B cell (primary cell): ENCODE measurements around the gene DIS3L2. TPM values are rescaled to one million over a fixed set of nuclear protein-coding genes. Genes with fewer than 3 reads are reported as not detected.

Source experiments
- ATAC-seq: fragments of 200-7000 bp; cut with Tn5 transposase; one replicate; pipeline ENCODE4 v1.10.0; 2021; ENCODE audit warnings: low read depth, mild to moderate bottlenecking, moderate number of reproducible peaks, moderate library complexity
- CTCF ChIA-PET: fragments of 350-600 bp; sonication (Branson Sonifier 250); formaldehyde crosslinking; loops from one replicate; lab custom pipeline; 2021; ENCODE audit warnings: antibody characterized with exemption, inconsistent platforms; lab: Charles Lee
- POLR2A ChIA-PET: fragments of 350-600 bp; sonication (Branson Sonifier 250); formaldehyde crosslinking; loops from one replicate; lab custom pipeline; 2021; ENCODE audit warnings: antibody characterized with exemption; lab: Charles Lee
- DNase-seq: peaks from one replicate; pipeline ENCODE4 v3.0.0; 2013
- H2AFZ ChIP-seq: 2 replicates; pipeline ENCODE4 v1.6.1; 2012; ENCODE audit warnings: mild to moderate bottlenecking, low read depth, low read length; ENCODE audit not compliant: insufficient read depth, poor library complexity, severe bottlenecking
- H3K27ac ChIP-seq, 2 donors: 1 replicate in 1 of 2; 2 replicates in 1 of 2; pipeline ENCODE4 v1.5.1; 2012 to 2013; ENCODE audit warnings: low read length in 2 of 2, mild to moderate bottlenecking in 2 of 2, moderate library complexity in 1 of 2
- H3K27me3 ChIP-seq, 4 experiments: fragments of 200-600 bp in 1 of 4; sonication (generic) in 1 of 4; replicated peaks in 1 of 4; 1 replicate in 2 of 4; 2 replicates in 2 of 4; pipeline versions ENCODE4 v1.6.1 to v1.7.0; 2013 to 2016; ENCODE audit warnings: low read length in 3 of 4, mild to moderate bottlenecking in 2 of 4, mixed read lengths in 1 of 4, moderate library complexity in 1 of 4; ENCODE audit not compliant: insufficient read depth in 4 of 4, control insufficient read depth in 3 of 4; ENCODE audit errors: control extremely low read depth in 1 of 4
- H3K36me3 ChIP-seq, 2 experiments: replicated peaks in 1 of 2; 1 replicate in 1 of 2; 2 replicates in 1 of 2; pipeline versions ENCODE4 v1.6.1 to v1.7.1; 2013; ENCODE audit warnings: low read length in 1 of 2; ENCODE audit not compliant: insufficient read depth in 2 of 2, control insufficient read depth in 1 of 2; ENCODE audit errors: control extremely low read depth in 1 of 2, extremely low read depth in 1 of 2
- H3K4me1 ChIP-seq, 2 donors: fragments of 200-600 bp in 1 of 2; sonication (generic) in 1 of 2; 1 replicate in 1 of 2; 2 replicates in 1 of 2; pipeline versions ENCODE4 v1.5.1 to v1.6.1; 2013 to 2017; ENCODE audit warnings: low read length in 2 of 2; ENCODE audit not compliant: control insufficient read depth in 2 of 2, insufficient read depth in 2 of 2
- H3K4me2 ChIP-seq: replicated peaks from 2 replicates; pipeline ENCODE3; 2012; ENCODE audit warnings: mild to moderate bottlenecking, low read depth, low read length; ENCODE audit not compliant: poor library complexity, severe bottlenecking
- H3K4me3 ChIP-seq, 5 experiments: fragments of 200-600 bp in 1 of 5; sonication (generic) in 1 of 5; 1 replicate in 3 of 5; 2 replicates in 2 of 5; pipeline versions ENCODE4 v1.5.1 to v1.7.0; 2011 to 2016; ENCODE audit warnings: low read length in 4 of 5, mild to moderate bottlenecking in 4 of 5, low read depth in 2 of 5, control low read depth in 1 of 5, moderate library complexity in 1 of 5; ENCODE audit not compliant: insufficient read depth in 1 of 5; ENCODE audit errors: control extremely low read depth in 1 of 5, extremely low read depth in 1 of 5
- H3K79me2 ChIP-seq: fragments of 200-600 bp; sonication (generic); one replicate; pipeline ENCODE4 v1.6.0; 2016; ENCODE audit warnings: low read length; ENCODE audit not compliant: control insufficient read depth, insufficient read depth
- H3K9ac ChIP-seq: fragments of 200-600 bp; sonication (generic); 2 replicates; pipeline ENCODE4 v1.6.1; 2017; ENCODE audit warnings: mild to moderate bottlenecking, low read length, moderate library complexity
- H3K9me3 ChIP-seq, 3 donors: one replicate each; pipeline versions ENCODE4 v1.6.1 to v1.7.1; 2013; ENCODE audit warnings: low read length in 2 of 3; ENCODE audit not compliant: control insufficient read depth in 2 of 3, insufficient read depth in 1 of 3; ENCODE audit errors: control extremely low read depth in 1 of 3
- H4K20me1 ChIP-seq: 2 replicates; pipeline ENCODE4 v1.6.0; 2012; ENCODE audit warnings: mild to moderate bottlenecking, low read length; ENCODE audit not compliant: insufficient read depth, control insufficient read depth, poor library complexity, severe bottlenecking
- H3K27ac Mint-ChIP-seq: one replicate; pipeline ENCODE4 v1.8.0; 2021; ENCODE audit warnings: mixed read lengths
- H3K27me3 Mint-ChIP-seq: one replicate; pipeline ENCODE4 v1.8.0; 2021; ENCODE audit warnings: mixed read lengths
- H3K4me1 Mint-ChIP-seq: one replicate; pipeline ENCODE4 v1.8.0; 2021; ENCODE audit warnings: mixed read lengths
- H3K4me3 Mint-ChIP-seq: one replicate; pipeline ENCODE4 v1.8.0; 2021; ENCODE audit warnings: mixed read lengths
- H3K9me3 Mint-ChIP-seq: one replicate; pipeline ENCODE4 v1.8.0; 2022; ENCODE audit warnings: mixed read lengths; ENCODE audit not compliant: insufficient read depth
- CTCF ChIP-seq: fragments of 200-600 bp; IDR thresholded peaks from one replicate; pipeline ENCODE4 v1.8.0; 2022; ENCODE audit warnings: antibody characterized with exemption, mild to moderate bottlenecking
- EZH2 ChIP-seq: IDR thresholded peaks from 2 replicates; pipeline ENCODE4 v1.6.1; 2012; ENCODE audit warnings: borderline replicate concordance, low read depth, mild to moderate bottlenecking, moderate library complexity, low read length; ENCODE audit not compliant: insufficient read depth, poor library complexity, severe bottlenecking
- WGBS: methylation state at CpG from one replicate; pipeline ENCODE4 v1.1.5; 2013; ENCODE audit warnings: missing lambda C conversion rate; ENCODE audit not compliant: insufficient coverage; 5-methylcytosine and 5-hydroxymethylcytosine counted together
- intact Hi-C: fragments of 100-400 bp; cut with micrococcal nuclease; formaldehyde crosslinking; loops from one replicate; pipeline ENCODE4 v1.10.0; 2022
- polyA plus RNA-seq: library from polyadenylated mRNA; depleted of rRNA; stranded (reverse); fragments of >200 nt; gene quantifications from 2 replicates; pipeline ENCODE4 v1.2.3, GENCODE V29; 2012
- total RNA-seq, 2 donors: library from RNA; stranded (reverse); fragments of 120-200 nt in 1 of 2; gene quantifications; 1 replicate in 1 of 2; 2 replicates in 1 of 2; pipeline versions ENCODE4 v1.2.3 to v1.2.4, GENCODE V29; 2013 to 2022

The DIS3L2 gene
- total and polyA plus RNA-seq, 2 donors (not counting 1 experiment from before 2014, with no cell fraction given), result 34.5 to 70.1 TPM

- H4K20me1 ChIP-seq, result no peaks in the 10 kb centered on the region
Observed at GRCh38 chr2:232219496-232219870, 258.0 kb downstream of the DIS3L2 start.

GRCh38 chr2:232219932-232220331, 258.4 kb downstream of the DIS3L2 start:
- no peak for DNase-seq
- ChIA-PET CTCF (no interaction called here), POLR2A (no interaction called here)
- Histone ChIP-seq H3K36me3 (peaks cover 0 to 8% of the 10 kb centered on the region in 2 experiments), H2AFZ (no peak overlapping the region), H3K9me3 (no peaks in the 10 kb centered on the region), H4K20me1 (no peaks in the 10 kb centered on the region), H3K4me3 (no peak overlapping the region), H3K9ac (no peak overlapping the region), H3K79me2 (no peaks in the 10 kb centered on the region), H3K27ac (no peak overlapping the region), H3K27me3 (no peaks in the 10 kb centered on the region), H3K4me2 (peak overlapping the region; percentile 30), H3K4me1 (peaks cover 12 to 15% of the 10 kb centered on the region in 2 donors)
- Mint-ChIP-seq H3K27me3 (no peaks in the 10 kb centered on the region), H3K27ac (no peak overlapping the region), H3K4me3 (no peak overlapping the region), H3K4me1 (peaks cover 22% of the 10 kb centered on the region), H3K9me3 (no peaks in the 10 kb centered on the region)
- TF ChIP-seq EZH2 (no peak), CTCF (no peak)
- ATAC-seq, result no peak
- intact Hi-C loops, result no loop called here
- no CpG with 5 or more reads among the region's 5 CpGs for WGBS

More at GRCh38 chr2:232219496-232219870, 258.0 kb downstream of the DIS3L2 start:
- peak overlapping the region; percentile 30 for H3K4me2 ChIP-seq
- no peaks in the 10 kb centered on the region for H3K27me3 ChIP-seq
- peak overlapping the region; percentile 75 for H3K27ac Mint-ChIP-seq
- H3K4me3 Mint-ChIP-seq, result peak overlapping the region; percentile 25
- WGBS, result 0% methylated on average over 2 of the region's 2 CpGs
- no peak overlapping the region for H2AFZ ChIP-seq
- H3K36me3 ChIP-seq, result peaks cover 0 to 8% of the 10 kb centered on the region in 2 experiments
- ChIA-PET POLR2A (no interaction called here), CTCF (no interaction called here)
- DNase-seq (peak; percentile 60), ATAC-seq (no peak)
- no peaks in the 10 kb centered on the region for H3K9me3 ChIP-seq
- H3K4me1 ChIP-seq, result peaks cover 12 to 15% of the 10 kb centered on the region in 2 donors
- H3K9ac ChIP-seq, result no peak overlapping the region
- no peaks in the 10 kb centered on the region for H3K9me3 Mint-ChIP-seq
- no peak overlapping the region for H3K4me3 ChIP-seq
- peaks cover 22% of the 10 kb centered on the region for H3K4me1 Mint-ChIP-seq
- H3K27me3 Mint-ChIP-seq, result no peaks in the 10 kb centered on the region
- peak overlapping the region; percentile 11 to 32 for H3K27ac ChIP-seq
- intact Hi-C loops, result no loop called here
- TF ChIP-seq EZH2 (no peak), CTCF (no peak)
- no peaks in the 10 kb centered on the region for H3K79me2 ChIP-seq
